PC-3 (cell line): ENCODE measurements around the gene SMAD1. TPM values are rescaled to one million over a fixed set of nuclear protein-coding genes. Genes with fewer than 3 reads are reported as not detected.

Experiments used
- total RNA-seq: library from RNA; depleted of rRNA; stranded (reverse); fragments of >200 nt; gene quantifications from 2 replicates; pipeline ENCODE4 v1.2.3, GENCODE V29; 2014; rRNA removed

The SMAD1 gene
- total RNA-seq, 1 experiment from 2014 or later, result 13.3 TPM

Other genes starting within 250 kb of the SMAD1 start
- 2.6 and 5.3 TPM in 2 replicates for gene MMAA, start 137.5 kb downstream of the SMAD1 start, total RNA-seq
- not detected in 2 replicates for gene C4orf51, start 198.3 kb downstream of the SMAD1 start, total RNA-seq